Panc1 (cell line): ENCODE results near the gene MPP2.

Source experiments
- CTCF ChIP-seq: fragments of 450-650 bp; IDR thresholded peaks from 2 replicates; pipeline ENCODE4 v1.5.1; 2017; ENCODE audit warnings: mild to moderate bottlenecking
- POLR2AphosphoS5 ChIP-seq: IDR thresholded peaks from 2 replicates; pipeline ENCODE4 v1.6.1; 2012; ENCODE audit warnings: mild to moderate bottlenecking, low read depth, low read length, moderate library complexity
- REST ChIP-seq, 2 experiments: IDR thresholded peaks; 2 replicates each; pipeline ENCODE4 v1.6.1; 2011 to 2012; ENCODE audit warnings: low read depth in 2 of 2, control low read depth in 1 of 2, low read length in 1 of 2, mild to moderate bottlenecking in 1 of 2, moderate library complexity in 1 of 2; ENCODE audit not compliant: insufficient read depth in 1 of 2
- TCF7L2 ChIP-seq: IDR thresholded peaks from 2 replicates; pipeline ENCODE4 v1.6.1; 2011; ENCODE audit warnings: mild to moderate bottlenecking, low read depth, low read length, inconsistent platforms

GRCh38 chr17:43915559-43915958, 8.2 kb upstream of the MPP2 start:
- no peak for TF ChIP-seq CTCF
- TF ChIP-seq TCF7L2: no peak
- no peak for TF ChIP-seq REST (IDR thresholded peaks at IDR 0.05; ENCODE audit: insufficient read depth in 1 of 2, low read depth in 2 of 2, low read length in 1 of 2)
- no peak for TF ChIP-seq POLR2AphosphoS5
